SK-N-SH (cell line): Measurements from ENCODE around the gene CDH23. TPM values are rescaled to one million over a fixed set of nuclear protein-coding genes. Genes with fewer than 3 reads are reported as not detected.

ENCODE experiments used
- CTCF ChIA-PET: fragments of 300-600, 350-600 bp; formaldehyde crosslinking; extraction: SDS; loops from one replicate; lab custom pipeline; 2021; lab: Yijun Ruan, JAX
- POLR2A ChIA-PET: fragments of 350-600 bp; sonication (Branson Sonifier 250); formaldehyde crosslinking; extraction: SDS; loops from one replicate; lab custom pipeline; 2020; ENCODE audit warnings: antibody characterized with exemption, inconsistent platforms; lab: Yijun Ruan, JAX
- DNase-seq: peaks from one replicate; pipeline ENCODE4 v3.0.0; 2012
- H2AFZ ChIP-seq: fragments of 200-600 bp; sonication (generic); 2 replicates; pipeline ENCODE4 v1.8.1; 2016; ENCODE audit warnings: antibody characterized with exemption, mild to moderate bottlenecking, low read depth
- H3F3A ChIP-seq: fragments of 200-600 bp; sonication (generic); replicated peaks from 2 replicates; pipeline ENCODE3; 2016; ENCODE audit warnings: antibody characterized with exemption, mild to moderate bottlenecking; ENCODE audit not compliant: insufficient read depth
- H3K27ac ChIP-seq, 2 experiments: fragments of 200-500 bp in 1 of 2; fragments of 200-600 bp in 1 of 2; sonication (Bioruptor generic) in 1 of 2; sonication (generic), shearing (Covaris generic) in 1 of 2; 2 replicates each; pipeline versions ENCODE4 v1.5.1 to v1.6.1; 2014 to 2016; ENCODE audit warnings: low read depth in 2 of 2, inconsistent platforms in 1 of 2, low read length in 1 of 2, mild to moderate bottlenecking in 1 of 2, mixed read lengths in 1 of 2
- H3K27me3 ChIP-seq: fragments of 200-600 bp; sonication (generic), shearing (Covaris generic); 2 replicates; pipeline ENCODE4 v1.6.1; 2016; ENCODE audit warnings: mixed run types; ENCODE audit not compliant: insufficient read depth
- H3K36me3 ChIP-seq, 2 experiments: fragments of 200-500 bp in 1 of 2; fragments of 200-600 bp in 1 of 2; sonication (Bioruptor generic) in 1 of 2; sonication (generic) in 1 of 2; replicated peaks in 1 of 2; 2 replicates each; pipeline versions ENCODE3 to v1.5.1; 2014 to 2016; ENCODE audit warnings: low read length in 1 of 2, mild to moderate bottlenecking in 1 of 2; ENCODE audit not compliant: insufficient read depth in 2 of 2, control insufficient read depth in 1 of 2
- H3K4me1 ChIP-seq, 2 experiments: fragments of 200-500 bp in 1 of 2; fragments of 200-600 bp in 1 of 2; sonication (Bioruptor generic) in 1 of 2; sonication (generic), shearing (Covaris generic) in 1 of 2; 2 replicates each; pipeline versions ENCODE4 v1.5.1 to v1.6.1; 2014 to 2016; ENCODE audit warnings: low read depth in 1 of 2, low read length in 1 of 2, mixed run types in 1 of 2; ENCODE audit not compliant: insufficient read depth in 2 of 2, control insufficient read depth in 1 of 2
- H3K4me2 ChIP-seq: fragments of 200-600 bp; sonication (generic), shearing (Covaris generic); 2 replicates; pipeline ENCODE4 v1.6.1; 2017; ENCODE audit warnings: mixed run types
- H3K4me3 ChIP-seq, 2 experiments: fragments of 200-500 bp in 1 of 2; fragments of 200-600 bp in 1 of 2; sonication (Bioruptor generic) in 1 of 2; sonication (generic), shearing (Covaris generic) in 1 of 2; 2 replicates each; pipeline versions ENCODE4 v1.5.1 to v1.8.1; 2014 to 2016; ENCODE audit warnings: low read depth in 2 of 2, inconsistent platforms in 1 of 2, low read length in 1 of 2, mild to moderate bottlenecking in 1 of 2, mixed read lengths in 1 of 2, moderate library complexity in 1 of 2
- H3K79me2 ChIP-seq: fragments of 200-600 bp; sonication (generic); 2 replicates; pipeline ENCODE4 v1.8.1; 2017; ENCODE audit warnings: mild to moderate bottlenecking; ENCODE audit not compliant: insufficient read depth
- H3K9ac ChIP-seq: fragments of 200-600 bp; sonication (generic); 2 replicates; pipeline ENCODE4 v1.6.1; 2017; ENCODE audit warnings: mixed run types
- H3K9me2 ChIP-seq: fragments of 200-600 bp; sonication (generic); 2 replicates; pipeline ENCODE4 v1.6.1; 2017; ENCODE audit warnings: mixed run types
- H3K9me3 ChIP-seq: fragments of 200-600 bp; sonication (generic); 2 replicates; pipeline ENCODE4 v1.6.1; 2017; ENCODE audit warnings: mixed run types, mild to moderate bottlenecking, moderate library complexity
- H4K20me1 ChIP-seq: fragments of 200-600 bp; sonication (generic); 2 replicates; pipeline ENCODE4 v1.6.1; 2017; ENCODE audit warnings: mild to moderate bottlenecking, mixed run types; ENCODE audit not compliant: insufficient read depth
- CHD2 ChIP-seq: fragments of 150-350 bp; IDR thresholded peaks from 2 replicates; pipeline ENCODE4 v1.6.1; 2018; ENCODE audit warnings: low read length; ENCODE audit not compliant: partially characterized antibody
- ELF1 ChIP-seq: IDR thresholded peaks from 2 replicates; pipeline ENCODE4 v1.4.0; 2012
- EP300 ChIP-seq, 2 experiments: IDR thresholded peaks; 2 replicates each; pipeline versions ENCODE4 v1.4.0 to v1.6.1; 2012; ENCODE audit warnings: borderline replicate concordance in 1 of 2, low read depth in 1 of 2, low read length in 1 of 2
- EZH2phosphoT487 ChIP-seq: fragments of 200-600 bp; sonication (generic); IDR thresholded peaks from 2 replicates; pipeline ENCODE4 v1.6.1; 2017; ENCODE audit warnings: low read depth, mixed run types, mild to moderate bottlenecking, antibody characterized with exemption, moderate library complexity, borderline replicate concordance
- FOSL2 ChIP-seq: IDR thresholded peaks from 2 replicates; pipeline ENCODE4 v1.4.0; 2012; ENCODE audit warnings: low read depth, mild to moderate bottlenecking, moderate library complexity, borderline replicate concordance
- FOXJ3 ChIP-seq: sonication (generic); formaldehyde crosslinking; IDR thresholded peaks from 2 replicates; pipeline ENCODE4 v1.5.1; 2020; ENCODE audit warnings: mild to moderate bottlenecking, missing genetic modification reagents
- FOXM1 ChIP-seq: IDR thresholded peaks from 2 replicates; pipeline ENCODE4 v1.4.0; 2012; ENCODE audit warnings: low read depth, mild to moderate bottlenecking
- GABPA ChIP-seq: IDR thresholded peaks from 2 replicates; pipeline ENCODE4 v1.4.0; 2012; ENCODE audit warnings: low read depth, mild to moderate bottlenecking
- GATA2 ChIP-seq: sonication (generic); formaldehyde crosslinking; IDR thresholded peaks from 2 replicates; pipeline ENCODE4 v1.5.0; 2020; ENCODE audit warnings: mild to moderate bottlenecking, missing genetic modification reagents
- IRF3 ChIP-seq: fragments of 150-350 bp; IDR thresholded peaks from 2 replicates; pipeline ENCODE4 v1.6.1; 2016; ENCODE audit warnings: mild to moderate bottlenecking, low read depth, low read length
- JUND ChIP-seq: IDR thresholded peaks from 2 replicates; pipeline ENCODE4 v1.4.0; 2012
- MAX ChIP-seq: IDR thresholded peaks from 2 replicates; pipeline ENCODE4 v1.4.0; 2012; ENCODE audit warnings: low read depth
- MEF2A ChIP-seq: IDR thresholded peaks from 2 replicates; pipeline ENCODE4 v1.4.0; 2012; ENCODE audit warnings: low read depth, borderline replicate concordance
- MXI1 ChIP-seq: IDR thresholded peaks from 2 replicates; pipeline ENCODE4 v1.6.1; 2012; ENCODE audit warnings: mild to moderate bottlenecking, low read depth, low read length, improper control_type of control experiment
- NRF1 ChIP-seq: IDR thresholded peaks from 2 replicates; pipeline ENCODE4 v1.6.1; 2012; ENCODE audit warnings: low read depth, mild to moderate bottlenecking, low read length
- RAD21 ChIP-seq: IDR thresholded peaks from 2 replicates; pipeline ENCODE4 v1.6.1; 2012; ENCODE audit warnings: mild to moderate bottlenecking, low read length
- RXRA ChIP-seq: IDR thresholded peaks from 2 replicates; pipeline ENCODE4 v1.4.0; 2012; ENCODE audit warnings: low read depth, mild to moderate bottlenecking, borderline replicate concordance
- SIN3A ChIP-seq: IDR thresholded peaks from 2 replicates; pipeline ENCODE4 v1.6.1; 2012; ENCODE audit warnings: low read depth, mild to moderate bottlenecking, low read length, moderate library complexity, borderline replicate concordance
- SMC3 ChIP-seq: IDR thresholded peaks from 2 replicates; pipeline ENCODE4 v1.6.1; 2012; ENCODE audit warnings: low read depth, low read length, improper control_type of control experiment
- TAF1 ChIP-seq: IDR thresholded peaks from 2 replicates; pipeline ENCODE4 v1.6.1; 2012; ENCODE audit warnings: low read depth, mild to moderate bottlenecking, low read length, moderate library complexity, borderline replicate concordance
- USF1 ChIP-seq: IDR thresholded peaks from 2 replicates; pipeline ENCODE4 v1.4.0; 2012; ENCODE audit warnings: low read depth, borderline replicate concordance
- WGBS: methylation state at CpG from one replicate; pipeline ENCODE4 v1.1.6; 2017; ENCODE audit warnings: low lambda C conversion rate; 5-methylcytosine and 5-hydroxymethylcytosine counted together
- polyA plus RNA-seq, 3 experiments: library from polyadenylated mRNA; depleted of rRNA; stranded (reverse); fragments of >200 nt; gene quantifications; 2 replicates each; pipeline ENCODE4 v1.2.3, GENCODE V29; 2012
- TF ChIP-seq, protein P1 (sequence below): IDR thresholded peaks from 2 replicates; pipeline ENCODE4 v1.4.0; 2012; ENCODE audit warnings: low read depth, borderline replicate concordance

The CDH23 gene
- polyA plus RNA-seq, 1 of the 3 experiments (the other 2 are of a cell fraction) = 0.03 TPM

DNA sequence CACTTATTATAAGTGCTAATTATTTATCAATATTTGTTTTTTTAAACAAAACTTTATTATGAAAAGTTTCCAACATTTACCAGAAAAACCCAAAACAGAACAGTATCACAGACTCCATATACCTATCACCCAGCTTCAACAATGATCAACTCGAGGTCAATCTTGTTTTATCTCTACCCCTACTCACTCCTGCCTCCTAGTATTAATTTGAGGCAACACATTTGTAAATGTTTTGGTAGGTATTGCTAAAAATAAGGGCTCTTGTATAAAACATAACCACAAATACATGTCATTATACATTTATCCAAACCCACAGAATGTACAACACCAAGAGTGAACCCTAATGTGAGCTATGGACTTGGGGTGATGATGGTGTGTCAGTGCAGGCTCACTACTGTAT lies 15.9 kb upstream of the CDH23 start:
- Histone ChIP-seq H3F3A (peaks cover 1% of the 10 kb centered on the region), H4K20me1 (no peaks in the 10 kb centered on the region), H3K27me3 (no peaks in the 10 kb centered on the region), H3K9me2 (no peaks in the 10 kb centered on the region), H3K79me2 (no peaks in the 10 kb centered on the region), H3K36me3 (no peaks in the 10 kb centered on the region), H3K9me3 (no peaks in the 10 kb centered on the region), H3K27ac (no peak overlapping the region), H3K9ac (no peak overlapping the region), H2AFZ (no peak overlapping the region), H3K4me3 (no peak overlapping the region), H3K4me2 (no peak overlapping the region), H3K4me1 (peaks cover 0 to 3% of the 10 kb centered on the region in 2 experiments; a peak in 1 of 4 replicates)
- POLR2A ChIA-PET = no interaction called here
- CTCF ChIA-PET = interaction anchor here (0.9 to 12.3 kb wide), 8 partner anchors 9 to 327 kb away, joined by 3 to 110 read pairs (median 5); partner anchors contain the start of genes CDH23 and SLC29A3
- no peak for DNase-seq
- TF ChIP-seq JUND (no peak), FOSL2 (no peak), RAD21 (no peak), FOXJ3 (CRISPR knock-in tag) (no peak), EP300 (IDR thresholded peaks at IDR 0.05; ENCODE audit: borderline replicate concordance in 1 of 2, low read depth in 1 of 2, low read length in 1 of 2) (no peak), MEF2A (no peak), MXI1 (no peak), NRF1 (no peak)
- TF ChIP-seq, protein P1, sequence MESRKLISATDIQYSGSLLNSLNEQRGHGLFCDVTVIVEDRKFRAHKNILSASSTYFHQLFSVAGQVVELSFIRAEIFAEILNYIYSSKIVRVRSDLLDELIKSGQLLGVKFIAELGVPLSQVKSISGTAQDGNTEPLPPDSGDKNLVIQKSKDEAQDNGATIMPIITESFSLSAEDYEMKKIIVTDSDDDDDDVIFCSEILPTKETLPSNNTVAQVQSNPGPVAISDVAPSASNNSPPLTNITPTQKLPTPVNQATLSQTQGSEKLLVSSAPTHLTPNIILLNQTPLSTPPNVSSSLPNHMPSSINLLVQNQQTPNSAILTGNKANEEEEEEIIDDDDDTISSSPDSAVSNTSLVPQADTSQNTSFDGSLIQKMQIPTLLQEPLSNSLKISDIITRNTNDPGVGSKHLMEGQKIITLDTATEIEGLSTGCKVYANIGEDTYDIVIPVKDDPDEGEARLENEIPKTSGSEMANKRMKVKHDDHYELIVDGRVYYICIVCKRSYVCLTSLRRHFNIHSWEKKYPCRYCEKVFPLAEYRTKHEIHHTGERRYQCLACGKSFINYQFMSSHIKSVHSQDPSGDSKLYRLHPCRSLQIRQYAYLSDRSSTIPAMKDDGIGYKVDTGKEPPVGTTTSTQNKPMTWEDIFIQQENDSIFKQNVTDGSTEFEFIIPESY = no peak
- 15% methylated on average over 1 of the region's 1 CpG for WGBS

DNA sequence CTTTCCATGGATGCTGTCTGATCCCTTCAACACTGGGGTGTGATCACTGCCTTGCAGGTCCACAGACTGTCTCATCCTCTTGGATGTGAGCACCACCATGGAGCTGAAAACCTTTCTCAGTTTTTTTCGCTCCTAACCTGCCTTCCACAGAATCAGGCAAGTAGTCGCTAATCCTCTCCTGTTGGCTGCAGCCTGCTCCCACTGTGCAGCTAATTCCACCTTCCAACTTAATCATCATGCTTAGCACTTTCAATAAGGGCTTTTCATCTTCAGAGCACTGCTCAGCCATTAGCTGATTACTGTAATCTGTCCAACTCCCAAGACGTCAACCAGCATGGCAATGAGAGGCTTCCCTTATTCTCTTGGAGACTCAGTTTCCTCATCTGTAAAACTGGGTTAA lies 15.1 kb upstream of the CDH23 start:
- POLR2A ChIA-PET = no interaction called here
- Histone ChIP-seq H3K4me3 (no peak overlapping the region), H3K9me3 (no peaks in the 10 kb centered on the region), H3K36me3 (no peaks in the 10 kb centered on the region), H2AFZ (no peak overlapping the region), H3F3A (no peaks in the 10 kb centered on the region), H3K27me3 (peaks cover 6% of the 10 kb centered on the region; the same call in 1 of the 2 replicates), H3K4me1 (peaks cover 0 to 3% of the 10 kb centered on the region in 2 experiments; a peak in 1 of 4 replicates), H3K27ac (no peak overlapping the region)
- DNase-seq = no peak
- CTCF ChIA-PET = interaction anchor here (0.9 to 12.3 kb wide), 10 partner anchors 9 to 327 kb away, joined by 3 to 110 read pairs (median 5); partner anchors contain the start of genes CDH23 and SLC29A3
- TF ChIP-seq GATA2 (CRISPR knock-in tag) = no peak
- no peak for TF ChIP-seq SIN3A
- no peak for TF ChIP-seq SMC3
- no peak for TF ChIP-seq MAX
- no peak for TF ChIP-seq EP300 (IDR thresholded peaks at IDR 0.05; ENCODE audit: borderline replicate concordance in 1 of 2, low read depth in 1 of 2, low read length in 1 of 2)
- no peak for TF ChIP-seq EZH2phosphoT487
- TF ChIP-seq TAF1 = no peak
- no peak for TF ChIP-seq RXRA
- TF ChIP-seq FOXJ3 (CRISPR knock-in tag) = no peak
- no peak for TF ChIP-seq CHD2
- TF ChIP-seq IRF3 = no peak
- TF ChIP-seq FOXM1 = no peak
- TF ChIP-seq NRF1 = no peak
- no peak for TF ChIP-seq ELF1
- TF ChIP-seq GABPA = no peak
- TF ChIP-seq USF1 = no peak
- TF ChIP-seq, all 33 proteins: peak for 0
- Histone ChIP-seq H3K9me2 (no peaks in the 10 kb centered on the region), H4K20me1 (no peaks in the 10 kb centered on the region), H3K9ac (no peak overlapping the region), H3K79me2 (no peaks in the 10 kb centered on the region), H3K4me2 (no peak overlapping the region)
- 94% methylated on average over 3 of the region's 3 CpGs for WGBS
